ENCODE measurements around the gene PARVB. TPM values are rescaled to one million over a fixed set of nuclear protein-coding genes. Genes with fewer than 3 reads are reported as not detected.

The PARVB gene
- total and polyA plus RNA-seq, 10 of the 15 experiments (the other 5 are each of a cell fraction or from before 2014, with no cell fraction given): 5.2 to 264 (median 76.0) TPM

DNA sequence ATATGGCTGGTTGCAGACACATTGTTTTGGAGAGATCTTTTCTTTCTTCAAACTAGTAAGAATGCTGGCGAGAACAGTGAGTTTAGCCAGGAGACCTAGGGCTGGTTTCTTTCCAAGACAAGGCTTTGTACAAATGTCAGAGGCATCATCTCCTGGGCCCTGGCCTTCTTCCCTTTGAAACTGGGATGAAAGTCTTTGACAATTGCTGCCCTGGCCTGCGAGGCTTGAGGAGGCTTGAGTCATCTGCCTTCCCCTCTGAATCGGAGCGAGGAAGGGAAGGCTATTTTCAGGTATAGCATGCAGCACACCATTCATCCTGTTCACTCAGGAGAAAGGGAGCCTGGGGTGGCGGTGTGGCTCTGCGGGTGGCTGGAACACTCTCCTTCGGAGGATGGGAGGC is 135.1 kb downstream of the PARVB start:
- H3K9me3 ChIP-seq (replicated peaks; ENCODE audit: control insufficient read depth, insufficient read depth, low read length): no peaks in the 10 kb centered on the region
- in situ Hi-C loops (cut with MboI) (no loop called here), intact Hi-C loops (cut with micrococcal nuclease; ENCODE audit: unreplicated experiment) (no loop called here)
- H3K9ac ChIP-seq (ENCODE audit: control insufficient read depth, insufficient read depth, low read length): no peak overlapping the region
- FAIRE-seq (no peak), ATAC-seq (no peak), DNase-seq (ENCODE audit: low read depth, low spot score) (no peak)
- H3K4me1 ChIP-seq (ENCODE audit: control insufficient read depth, insufficient read depth, low read length): no peaks in the 10 kb centered on the region
- no peak overlapping the region for H3K4me3 ChIP-seq
- no peak overlapping the region for H3K27ac ChIP-seq (ENCODE audit: control insufficient read depth, insufficient read depth)
- H3K27me3 ChIP-seq (replicated peaks in 1 of 2; ENCODE audit: control insufficient read depth in 2 of 2, insufficient read depth in 2 of 2, low read length in 1 of 2): no peaks in the 10 kb centered on the region
- H2AFZ ChIP-seq (ENCODE audit: control insufficient read depth, low read depth, low read length): no peak overlapping the region
- H3K79me2 ChIP-seq (ENCODE audit: control insufficient read depth, insufficient read depth, low read length): no peaks in the 10 kb centered on the region
- H3K36me3 ChIP-seq (ENCODE audit: control insufficient read depth in 2 of 2, insufficient read depth in 2 of 2, low read length in 1 of 2): peaks cover 7 to 22% of the 10 kb centered on the region in 2 experiments; a peak in 3 of 4 replicates
- ChIA-PET RAD21 (ENCODE audit: unreplicated experiment) (interaction anchor here (0.6 kb wide), 1 partner anchor 12 kb away, joined by 3 read pairs; no protein-coding TSS in a partner anchor), POLR2A (no interaction called here), SMC1A (ENCODE audit: uncharacterized antibody, unreplicated experiment) (no interaction called here), CTCF (no interaction called here)
- H4K20me1 ChIP-seq (ENCODE audit: control insufficient read depth, insufficient read depth): no peaks in the 10 kb centered on the region
- WGBS (ENCODE audit: insufficient coverage, insufficient replicate concordance, low lambda C conversion rate, missing lambda C conversion rate): 87% methylated on average over 7 of the region's 7 CpGs
- no TSS peak for BruUV-seq (replicated peaks)
- no peak overlapping the region for H3K4me2 ChIP-seq (ENCODE audit: control insufficient read depth, insufficient read depth)
- TF ChIP-seq DPF2 (IDR thresholded peaks at IDR 0.05) (no peak), BHLHE40 (IDR thresholded peaks at IDR 0.05; ENCODE audit: borderline replicate concordance in 1 of 2, low read depth in 2 of 2, low read length in 1 of 2) (no peak), ASH2L (IDR thresholded peaks at IDR 0.05; ENCODE audit: borderline replicate concordance, low read depth) (no peak), POLR2AphosphoS5 (IDR thresholded peaks at IDR 0.05; ENCODE audit: low read length) (no peak), HDAC6 (IDR thresholded peaks at IDR 0.05; ENCODE audit: unreplicated experiment) (no peak), IRF4 (IDR thresholded peaks at IDR 0.05; ENCODE audit: low read depth, low read length) (no peak), ESRRA (IDR thresholded peaks at IDR 0.05; ENCODE audit: low read length) (no peak), ZNF217 (IDR thresholded peaks at IDR 0.05) (no peak), TBL1XR1 (IDR thresholded peaks at IDR 0.05; ENCODE audit: low read depth, low read length) (no peak), SMAD1 (IDR thresholded peaks at IDR 0.05; ENCODE audit: low read depth, partially characterized antibody) (no peak), MEF2A (IDR thresholded peaks at IDR 0.05; ENCODE audit: insufficient read depth, low read depth, low read length) (no peak), FOXM1 (IDR thresholded peaks at IDR 0.05; ENCODE audit: low read depth, low read length) (no peak), KDM1A (IDR thresholded peaks at IDR 0.05; ENCODE audit: borderline replicate concordance) (no peak), ZNF622 (IDR thresholded peaks at IDR 0.05) (no peak)
- TF ChIP-seq, protein P1, sequence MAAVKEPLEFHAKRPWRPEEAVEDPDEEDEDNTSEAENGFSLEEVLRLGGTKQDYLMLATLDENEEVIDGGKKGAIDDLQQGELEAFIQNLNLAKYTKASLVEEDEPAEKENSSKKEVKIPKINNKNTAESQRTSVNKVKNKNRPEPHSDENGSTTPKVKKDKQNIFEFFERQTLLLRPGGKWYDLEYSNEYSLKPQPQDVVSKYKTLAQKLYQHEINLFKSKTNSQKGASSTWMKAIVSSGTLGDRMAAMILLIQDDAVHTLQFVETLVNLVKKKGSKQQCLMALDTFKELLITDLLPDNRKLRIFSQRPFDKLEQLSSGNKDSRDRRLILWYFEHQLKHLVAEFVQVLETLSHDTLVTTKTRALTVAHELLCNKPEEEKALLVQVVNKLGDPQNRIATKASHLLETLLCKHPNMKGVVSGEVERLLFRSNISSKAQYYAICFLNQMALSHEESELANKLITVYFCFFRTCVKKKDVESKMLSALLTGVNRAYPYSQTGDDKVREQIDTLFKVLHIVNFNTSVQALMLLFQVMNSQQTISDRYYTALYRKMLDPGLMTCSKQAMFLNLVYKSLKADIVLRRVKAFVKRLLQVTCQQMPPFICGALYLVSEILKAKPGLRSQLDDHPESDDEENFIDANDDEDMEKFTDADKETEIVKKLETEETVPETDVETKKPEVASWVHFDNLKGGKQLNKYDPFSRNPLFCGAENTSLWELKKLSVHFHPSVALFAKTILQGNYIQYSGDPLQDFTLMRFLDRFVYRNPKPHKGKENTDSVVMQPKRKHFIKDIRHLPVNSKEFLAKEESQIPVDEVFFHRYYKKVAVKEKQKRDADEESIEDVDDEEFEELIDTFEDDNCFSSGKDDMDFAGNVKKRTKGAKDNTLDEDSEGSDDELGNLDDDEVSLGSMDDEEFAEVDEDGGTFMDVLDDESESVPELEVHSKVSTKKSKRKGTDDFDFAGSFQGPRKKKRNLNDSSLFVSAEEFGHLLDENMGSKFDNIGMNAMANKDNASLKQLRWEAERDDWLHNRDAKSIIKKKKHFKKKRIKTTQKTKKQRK (IDR thresholded peaks at IDR 0.05; ENCODE audit: low read depth, low read length): no peak
- TF ChIP-seq, protein P2, sequence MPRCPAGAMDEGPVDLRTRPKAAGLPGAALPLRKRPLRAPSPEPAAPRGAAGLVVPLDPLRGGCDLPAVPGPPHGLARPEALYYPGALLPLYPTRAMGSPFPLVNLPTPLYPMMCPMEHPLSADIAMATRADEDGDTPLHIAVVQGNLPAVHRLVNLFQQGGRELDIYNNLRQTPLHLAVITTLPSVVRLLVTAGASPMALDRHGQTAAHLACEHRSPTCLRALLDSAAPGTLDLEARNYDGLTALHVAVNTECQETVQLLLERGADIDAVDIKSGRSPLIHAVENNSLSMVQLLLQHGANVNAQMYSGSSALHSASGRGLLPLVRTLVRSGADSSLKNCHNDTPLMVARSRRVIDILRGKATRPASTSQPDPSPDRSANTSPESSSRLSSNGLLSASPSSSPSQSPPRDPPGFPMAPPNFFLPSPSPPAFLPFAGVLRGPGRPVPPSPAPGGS (IDR thresholded peaks at IDR 0.05; ENCODE audit: borderline replicate concordance, insufficient read depth, low read depth, low read length, poor library complexity, severe bottlenecking): no peak

All from GM12878 (cell line).